H1 (cell line): Measurements from ENCODE around the gene GFOD1. TPM values are rescaled to one million over a fixed set of nuclear protein-coding genes. Genes with fewer than 3 reads are reported as not detected.

Source experiments
- CTCF ChIA-PET: fragments of 300-600 bp; sonication (Branson Sonifier 250); formaldehyde crosslinking; loops from one replicate; lab custom pipeline; 2021; ENCODE audit not compliant: partially characterized antibody; lab: Charles Lee
- POLR2A ChIA-PET: fragments of 300-600 bp; sonication (Branson Sonifier 250); formaldehyde crosslinking; loops from one replicate; lab custom pipeline; 2021; ENCODE audit warnings: inconsistent platforms; ENCODE audit not compliant: partially characterized antibody; lab: Charles Lee
- DNase-seq, 2 experiments: peaks; one replicate each; pipeline versions ENCODE4 v3.0.0 to v3.0.0-alpha.2; 2010 to 2022; ENCODE audit warnings: low spot score in 2 of 2, low read depth in 1 of 2, mixed read lengths in 1 of 2
- FAIRE-seq: peaks from 2 replicates; lab custom pipeline; 2011; peaks lifted over from hg19 to GRCh38; lab: Jason Lieb, UNC
- H2AFZ ChIP-seq: 2 replicates; pipeline ENCODE4 v1.8.1; 2012; ENCODE audit warnings: low read length, inconsistent platforms
- H2AK5ac ChIP-seq: 2 replicates; pipeline ENCODE4 v1.6.1; 2013; ENCODE audit warnings: low read depth, low read length
- H2BK120ac ChIP-seq: replicated peaks from 2 replicates; pipeline ENCODE3; 2013; ENCODE audit warnings: low read depth, low read length, inconsistent platforms
- H2BK12ac ChIP-seq: 2 replicates; pipeline ENCODE4 v1.6.1; 2013; ENCODE audit warnings: low read depth, low read length
- H2BK15ac ChIP-seq: 2 replicates; pipeline ENCODE4 v1.6.1; 2013; ENCODE audit warnings: low read length
- H2BK20ac ChIP-seq: 2 replicates; pipeline ENCODE4 v1.6.1; 2013; ENCODE audit warnings: low read length
- H2BK5ac ChIP-seq: 2 replicates; pipeline ENCODE4 v1.6.1; 2013; ENCODE audit warnings: low read depth, low read length
- H3K14ac ChIP-seq: 2 replicates; pipeline ENCODE4 v1.6.1; 2013; ENCODE audit warnings: inconsistent platforms; ENCODE audit not compliant: insufficient read length
- H3K18ac ChIP-seq: 2 replicates; pipeline ENCODE4 v1.6.1; 2013; ENCODE audit warnings: low read length; ENCODE audit errors: extremely low read depth
- H3K23ac ChIP-seq: 2 replicates; pipeline ENCODE4 v1.6.1; 2013; ENCODE audit warnings: inconsistent platforms; ENCODE audit not compliant: insufficient read length
- H3K23me2 ChIP-seq: 2 replicates; pipeline ENCODE4 v1.6.1; 2013; ENCODE audit warnings: low read depth, low read length
- H3K27ac ChIP-seq: 2 replicates; pipeline ENCODE4 v1.6.1; 2011; ENCODE audit warnings: low read depth, low read length, inconsistent platforms
- H3K27me3 ChIP-seq, 4 experiments: replicated peaks in 1 of 4; 1 replicate in 1 of 4; 2 replicates in 3 of 4; pipeline versions ENCODE4 v1.6.1 to v1.8.1; 2011 to 2013; ENCODE audit warnings: low read length in 3 of 4, mild to moderate bottlenecking in 3 of 4, inconsistent platforms in 2 of 4, mixed read lengths in 2 of 4, moderate library complexity in 1 of 4; ENCODE audit not compliant: control insufficient read depth in 3 of 4, insufficient read depth in 3 of 4; ENCODE audit errors: extremely low read depth in 1 of 4
- H3K36me3 ChIP-seq, 4 experiments: 2 replicates each; pipeline versions ENCODE4 v1.6.1 to v1.8.1; 2011 to 2013; ENCODE audit warnings: mild to moderate bottlenecking in 4 of 4, low read length in 3 of 4, moderate library complexity in 2 of 4, control low read depth in 1 of 4, inconsistent platforms in 1 of 4; ENCODE audit not compliant: insufficient read depth in 4 of 4, control insufficient read depth in 2 of 4
- H3K4ac ChIP-seq: replicated peaks from 2 replicates; pipeline ENCODE3; 2013; ENCODE audit warnings: low read length, low read depth, mixed read lengths, inconsistent platforms; ENCODE audit not compliant: insufficient read length
- H3K4me1 ChIP-seq, 4 experiments: replicated peaks in 1 of 4; 1 replicate in 1 of 4; 2 replicates in 3 of 4; pipeline versions ENCODE4 v1.6.1 to v1.8.1; 2011 to 2013; ENCODE audit warnings: low read length in 3 of 4, inconsistent platforms in 2 of 4, mixed read lengths in 1 of 4; ENCODE audit not compliant: insufficient read depth in 4 of 4, control insufficient read depth in 3 of 4
- H3K4me2 ChIP-seq, 2 experiments: 2 replicates each; pipeline versions ENCODE4 v1.6.1 to v1.8.1; 2011 to 2013; ENCODE audit warnings: low read depth in 2 of 2, low read length in 2 of 2, control low read depth in 1 of 2, inconsistent platforms in 1 of 2, mild to moderate bottlenecking in 1 of 2; ENCODE audit not compliant: insufficient read depth in 1 of 2
- H3K4me3 ChIP-seq, 4 experiments: fragments of 200-600, 300-600 bp in 1 of 4; sonication (generic), shearing (Covaris generic), sonication (Bioruptor Twin) in 1 of 4; 2 replicates each; pipeline versions ENCODE4 v1.5.1 to v1.8.1; 2011 to 2016; ENCODE audit warnings: low read length in 4 of 4, low read depth in 3 of 4, control low read depth in 2 of 4, inconsistent platforms in 2 of 4, mild to moderate bottlenecking in 2 of 4, mixed read lengths in 1 of 4, moderate library complexity in 1 of 4; ENCODE audit not compliant: insufficient read depth in 2 of 4; ENCODE audit errors: extremely low read depth in 1 of 4
- H3K56ac ChIP-seq: replicated peaks from 2 replicates; pipeline ENCODE3; 2013; ENCODE audit warnings: low read depth, mild to moderate bottlenecking, mixed read lengths, low read length, inconsistent platforms; ENCODE audit not compliant: insufficient read length
- H3K79me1 ChIP-seq: 2 replicates; pipeline ENCODE4 v1.6.1; 2013; ENCODE audit warnings: low read depth, low read length, control low read depth
- H3K79me2 ChIP-seq, 2 experiments: 2 replicates each; pipeline versions ENCODE4 v1.6.1 to v1.8.1; 2012 to 2013; ENCODE audit warnings: low read length in 2 of 2, mild to moderate bottlenecking in 2 of 2, inconsistent platforms in 1 of 2; ENCODE audit not compliant: insufficient read depth in 2 of 2, control insufficient read depth in 1 of 2
- H3K9ac ChIP-seq, 4 experiments: replicated peaks in 1 of 4; 1 replicate in 1 of 4; 2 replicates in 3 of 4; pipeline versions ENCODE4 v1.6.1 to v1.8.1; 2011 to 2013; ENCODE audit warnings: low read depth in 3 of 4, low read length in 3 of 4, control low read depth in 2 of 4, mild to moderate bottlenecking in 2 of 4, moderate library complexity in 2 of 4, inconsistent platforms in 1 of 4; ENCODE audit errors: extremely low read depth in 1 of 4
- H3K9me3 ChIP-seq, 2 experiments: 2 replicates each; pipeline versions ENCODE4 v1.6.1 to v1.8.1; 2012 to 2013; ENCODE audit warnings: mild to moderate bottlenecking in 2 of 2, moderate library complexity in 2 of 2, control low read depth in 1 of 2, inconsistent platforms in 1 of 2, low read depth in 1 of 2, low read length in 1 of 2, mixed read lengths in 1 of 2; ENCODE audit not compliant: insufficient read depth in 2 of 2
- H4K20me1 ChIP-seq, 2 experiments: replicated peaks in 1 of 2; 2 replicates each; pipeline versions ENCODE3 to v1.8.1; 2011 to 2013; ENCODE audit warnings: inconsistent platforms in 2 of 2, low read length in 2 of 2, mild to moderate bottlenecking in 1 of 2; ENCODE audit not compliant: insufficient read depth in 2 of 2, control insufficient read depth in 1 of 2
- H4K5ac ChIP-seq: 2 replicates; pipeline ENCODE4 v1.6.1; 2013; ENCODE audit warnings: low read length, low read depth, mixed read lengths, inconsistent platforms; ENCODE audit not compliant: insufficient read length
- H4K8ac ChIP-seq: 2 replicates; pipeline ENCODE4 v1.8.0; 2013; ENCODE audit warnings: mild to moderate bottlenecking, moderate library complexity, low read length, inconsistent platforms; ENCODE audit not compliant: insufficient read depth; ENCODE audit errors: extremely low read depth
- H4K91ac ChIP-seq: replicated peaks from 2 replicates; pipeline ENCODE3; 2013; ENCODE audit warnings: low read length, mixed read lengths, inconsistent platforms; ENCODE audit not compliant: insufficient read length
- CHD1 ChIP-seq: IDR thresholded peaks from 2 replicates; pipeline ENCODE4 v1.6.1; 2012; ENCODE audit warnings: low read depth, low read length, improper control_type of control experiment
- RNF2 ChIP-seq: fragments of 200-900, 300-1000 bp; sonication (generic); IDR thresholded peaks from 2 replicates; pipeline ENCODE4 v1.7.1; 2016; ENCODE audit warnings: borderline replicate concordance, low read depth, mild to moderate bottlenecking, antibody characterized with exemption, low read length; ENCODE audit not compliant: poor library complexity, severe bottlenecking; ENCODE audit errors: missing control alignments
- ZNF274 ChIP-seq: IDR thresholded peaks from 2 replicates; pipeline ENCODE4 v1.7.0; 2012; ENCODE audit warnings: low read length, borderline replicate concordance; ENCODE audit errors: extremely low read depth
- WGBS, 2 experiments: shearing (Covaris generic) in 1 of 2; methylation state at CpG; one replicate each; pipeline versions ENCODE4 v1.1.6 to v1.1.7; 2013 to 2015; ENCODE audit warnings: low lambda C conversion rate in 2 of 2, mixed read lengths in 2 of 2, inconsistent platforms in 1 of 2, low coverage in 1 of 2, missing lambda C conversion rate in 1 of 2; ENCODE audit not compliant: insufficient replicate concordance in 2 of 2, insufficient coverage in 1 of 2, insufficient read length in 1 of 2; ENCODE audit errors: extremely low coverage in 1 of 2, missing lambda C conversion rate in 1 of 2; 5-methylcytosine and 5-hydroxymethylcytosine counted together
- polyA plus RNA-seq, 7 experiments: library from polyadenylated mRNA; depleted of rRNA in 3 of 7; stranded (reverse) in 5 of 7; unstranded in 2 of 7; fragments of >200 nt in 5 of 7; fragments of 200-250 nt in 2 of 7; gene quantifications; 1 replicate in 5 of 7; 2 replicates in 1 of 7; 4 replicates in 1 of 7; pipeline versions ENCODE4 v1.2.1 to v1.2.3, GENCODE V29; 2011 to 2013; ENCODE audit warnings: missing spikeins in 2 of 7, mixed read lengths in 2 of 7
- total RNA-seq: library from RNA; stranded (reverse); fragmentation: NEBNext Ultra II Directional; extraction: Animal tissue kit (Norgen Biotek cat#: 25700); gene quantifications from 2 replicates; pipeline ENCODE4 v1.2.1, GENCODE V29; 2021
- TF ChIP-seq, protein P1 (sequence below): IDR thresholded peaks from 2 replicates; pipeline ENCODE4 v1.6.1; 2012; ENCODE audit warnings: low read length, inconsistent platforms

Gene GFOD1
- total and polyA plus RNA-seq, 2 of the 8 experiments (the other 6 are each of a cell fraction or from before 2014, with no cell fraction given), result 2.5 to 8.8 TPM

DNA sequence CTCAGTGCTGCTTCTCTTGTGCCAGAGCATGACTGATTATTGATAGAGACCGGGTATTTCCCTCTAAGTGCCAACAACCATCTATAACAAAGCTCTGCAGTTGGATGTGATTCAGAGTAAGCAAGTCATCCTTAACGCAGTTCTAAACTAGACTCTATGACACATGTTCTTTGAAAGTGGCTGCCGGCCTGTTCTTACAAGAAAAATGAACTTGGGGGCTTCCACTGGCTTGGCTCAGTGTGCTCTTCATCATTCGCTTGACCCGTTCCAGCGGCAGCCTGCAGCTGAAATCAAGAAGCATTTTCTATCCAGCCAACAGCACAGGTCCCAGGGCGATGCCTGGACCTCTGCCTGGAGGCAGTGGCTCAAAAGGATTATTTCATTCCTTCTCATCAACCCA lies 29.8 kb downstream of the GFOD1 start:
- Histone ChIP-seq H3K36me3 (no peaks in the 10 kb centered on the region), H2AFZ (no peak overlapping the region), H3K4me3 (no peak overlapping the region), H3K23ac (no peak overlapping the region), H4K20me1 (no peaks in the 10 kb centered on the region), H3K79me2 (peaks cover 0 to 9% of the 10 kb centered on the region in 2 experiments; a peak in 1 of 4 replicates), H3K27me3 (no peaks in the 10 kb centered on the region), H2BK20ac (no peak overlapping the region), H3K23me2 (no peaks in the 10 kb centered on the region), H3K9me3 (no peaks in the 10 kb centered on the region), H2AK5ac (no peak overlapping the region; the same call in 1 of the 2 replicates), H2BK15ac (no peak overlapping the region), H3K27ac (no peak overlapping the region), H3K9ac (no peak overlapping the region), H4K91ac (no peak overlapping the region), H2BK5ac (no peak overlapping the region), H2BK120ac (no peak overlapping the region), H3K4me2 (no peak overlapping the region), H3K4ac (no peak overlapping the region), H4K8ac (no peak overlapping the region), H2BK12ac (no peak overlapping the region), H4K5ac (no peak overlapping the region), H3K14ac (no peak overlapping the region), H3K18ac (no peak overlapping the region), H3K4me1 (peaks cover 3 to 14% (median 8%) of the 10 kb centered on the region in 4 experiments), H3K79me1 (peaks cover 9% of the 10 kb centered on the region; the same call in 1 of the 2 replicates), H3K56ac (no peak overlapping the region)
- WGBS, 2 experiments, result 90% methylated on average over 7 of the region's 7 CpGs; no CpG with 5 or more reads in 1 of the 2 experiments
- DNase-seq (no peak), FAIRE-seq (no peak)
- ChIA-PET POLR2A (no interaction called here), CTCF (interaction anchor here (1.1 kb wide), 1 partner anchor 10 kb away, joined by 3 read pairs; no protein-coding TSS in a partner anchor)
- no peak for TF ChIP-seq RNF2
- no peak for TF ChIP-seq CHD1
- TF ChIP-seq, protein P1, sequence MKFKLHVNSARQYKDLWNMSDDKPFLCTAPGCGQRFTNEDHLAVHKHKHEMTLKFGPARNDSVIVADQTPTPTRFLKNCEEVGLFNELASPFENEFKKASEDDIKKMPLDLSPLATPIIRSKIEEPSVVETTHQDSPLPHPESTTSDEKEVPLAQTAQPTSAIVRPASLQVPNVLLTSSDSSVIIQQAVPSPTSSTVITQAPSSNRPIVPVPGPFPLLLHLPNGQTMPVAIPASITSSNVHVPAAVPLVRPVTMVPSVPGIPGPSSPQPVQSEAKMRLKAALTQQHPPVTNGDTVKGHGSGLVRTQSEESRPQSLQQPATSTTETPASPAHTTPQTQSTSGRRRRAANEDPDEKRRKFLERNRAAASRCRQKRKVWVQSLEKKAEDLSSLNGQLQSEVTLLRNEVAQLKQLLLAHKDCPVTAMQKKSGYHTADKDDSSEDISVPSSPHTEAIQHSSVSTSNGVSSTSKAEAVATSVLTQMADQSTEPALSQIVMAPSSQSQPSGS, result no peak
- no peak for TF ChIP-seq ZNF274
